ENCODE measurements around the gene GALNT8.
"Not testable (repeated sequence)": the region's sequence is repeated elsewhere in the genome, so short reads cannot be mapped to it uniquely, and the experiment has no call there.

The GALNT8 gene

DNA sequence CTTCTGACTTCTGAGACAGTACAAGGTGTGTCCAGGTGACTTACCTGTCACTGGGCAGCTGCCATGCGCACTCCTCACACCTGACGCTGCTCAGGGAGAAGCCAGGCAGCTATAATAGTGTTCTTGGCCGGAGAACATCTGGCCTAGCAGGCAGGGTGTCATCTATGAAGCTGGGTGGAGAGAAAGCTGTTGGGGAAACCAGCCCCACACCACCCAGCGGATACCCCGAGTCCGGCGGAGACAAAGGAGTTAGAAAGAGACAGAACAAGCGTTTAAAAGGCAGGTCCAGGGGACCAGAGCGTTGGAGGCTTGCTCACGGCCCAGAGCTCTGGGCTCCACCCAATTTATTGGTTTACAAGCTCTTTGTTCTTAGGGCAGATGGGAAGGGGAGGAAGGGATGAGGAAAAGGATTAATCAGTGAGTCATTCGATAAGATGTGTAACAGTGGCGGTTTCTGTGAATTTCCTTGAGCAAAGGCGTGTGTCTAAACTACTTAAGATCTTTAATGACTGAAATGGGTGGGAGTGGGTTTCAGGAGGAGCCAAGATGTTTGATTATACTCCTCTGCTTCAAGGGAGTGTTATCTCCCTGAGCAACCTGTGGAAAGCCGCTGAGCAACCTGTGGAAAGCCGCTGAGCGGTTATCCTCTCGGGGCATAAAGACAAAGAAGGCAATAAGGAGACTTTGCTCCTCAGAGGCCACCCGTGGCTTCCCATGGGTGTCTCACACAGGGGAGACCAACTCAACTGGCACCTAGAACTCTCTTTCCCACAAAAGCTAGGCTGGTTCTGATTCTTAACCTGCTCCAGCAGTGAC is at the start of gene GALNT8:
TSS of gene GALNT8 (plus strand) at position 580 of the 816 bp plus-strand sequence. CDS start 278 bp downstream, outside the sequence.
- DNase-seq: no peak

GRCh38 chr12:4679711-4680110 is 40.5 kb upstream of the GALNT8 start:
- no peak for DNase-seq

GRCh38 chr12:4681732-4682131 is 38.5 kb upstream of the GALNT8 start:
- DNase-seq: no peak

- no peak for DNase-seq
Observed at GRCh38 chr12:4685317-4685716, 34.9 kb upstream of the GALNT8 start.

GRCh38 chr12:4690760-4691159 is 29.4 kb upstream of the GALNT8 start:
- DNase-seq: no peak

- DNase-seq: no peak
Observed at GRCh38 chr12:4700621-4701026, 19.6 kb upstream of the GALNT8 start.

- DNase-seq: no peak
Observed at GRCh38 chr12:4701395-4702190, 18.6 kb upstream of the GALNT8 start.

DNA sequence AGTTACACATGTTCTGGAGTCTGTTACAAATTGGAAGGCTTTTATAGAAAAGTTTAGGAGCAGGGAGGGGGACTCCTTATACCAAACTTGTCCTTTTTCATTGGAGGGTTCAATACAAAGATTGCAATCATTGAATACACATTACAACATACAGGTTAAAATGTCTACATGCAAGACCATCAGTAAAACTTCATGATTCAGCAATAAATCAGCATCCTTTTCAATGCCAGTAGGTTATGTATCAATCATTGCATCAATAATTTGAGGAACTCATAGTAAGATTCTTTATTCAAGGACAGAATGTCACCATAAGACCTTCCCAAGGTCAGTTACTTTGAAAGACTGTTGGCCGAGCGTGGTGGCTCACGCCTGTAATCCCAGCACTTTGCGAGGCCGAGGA is 16.5 kb upstream of the GALNT8 start:
- DNase-seq: no peak

DNA sequence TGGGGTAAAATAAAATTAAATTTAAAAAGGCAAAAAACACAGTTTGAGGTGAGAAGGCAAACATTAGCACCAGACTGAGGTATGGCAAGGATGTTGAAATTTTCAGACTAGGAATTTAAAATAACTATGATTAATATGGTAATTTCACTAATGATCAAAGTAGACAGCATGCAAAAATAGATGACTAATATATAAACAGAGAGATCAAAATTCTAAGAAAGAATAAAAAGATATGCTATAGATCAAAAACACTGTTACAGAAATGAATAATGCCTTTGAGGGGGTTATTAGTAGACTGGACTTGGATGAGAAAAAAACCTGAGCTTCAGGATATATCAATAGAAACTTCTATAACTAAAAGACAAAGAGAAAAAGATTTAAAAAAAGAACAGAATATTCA is 14.4 kb upstream of the GALNT8 start:
- DNase-seq: no peak

- no peak for DNase-seq
Observed at GRCh38 chr12:4707306-4707705, 12.9 kb upstream of the GALNT8 start.

GRCh38 chr12:4710113-4710512 is 10.1 kb upstream of the GALNT8 start:
- no peak for DNase-seq

GRCh38 chr12:4714879-4715278 is 5.3 kb upstream of the GALNT8 start:
- no peak for DNase-seq

GRCh38 chr12:4717806-4718205 is 2.4 kb upstream of the GALNT8 start:
- no peak for DNase-seq

GRCh38 chr12:4720637-4720995 is 416 bp downstream of the GALNT8 start:
- DNase-seq: no peak

- not testable (repeated sequence) for DNase-seq
Observed at GRCh38 chr12:4721587-4721986, 1.4 kb downstream of the GALNT8 start.

DNA sequence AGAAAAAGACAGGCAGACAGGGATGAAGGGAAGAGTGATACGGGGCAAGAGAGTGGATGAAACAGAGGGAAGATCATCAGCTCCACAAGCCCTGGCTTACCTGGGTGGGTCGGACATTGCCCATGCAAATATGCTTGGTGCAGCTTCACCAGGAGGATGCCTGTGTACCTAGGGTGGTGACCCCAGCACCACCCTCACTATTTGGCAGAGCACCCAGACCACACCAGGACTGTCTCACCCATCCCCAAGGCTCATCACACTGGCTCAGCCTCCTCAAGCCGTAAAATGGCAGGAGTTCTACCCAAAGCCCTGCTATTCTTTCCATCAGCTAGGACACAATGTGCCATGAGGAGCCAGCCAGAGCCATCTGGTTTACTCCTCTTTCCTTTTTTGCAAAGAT is 3.0 kb downstream of the GALNT8 start:
- no peak for DNase-seq

DNA sequence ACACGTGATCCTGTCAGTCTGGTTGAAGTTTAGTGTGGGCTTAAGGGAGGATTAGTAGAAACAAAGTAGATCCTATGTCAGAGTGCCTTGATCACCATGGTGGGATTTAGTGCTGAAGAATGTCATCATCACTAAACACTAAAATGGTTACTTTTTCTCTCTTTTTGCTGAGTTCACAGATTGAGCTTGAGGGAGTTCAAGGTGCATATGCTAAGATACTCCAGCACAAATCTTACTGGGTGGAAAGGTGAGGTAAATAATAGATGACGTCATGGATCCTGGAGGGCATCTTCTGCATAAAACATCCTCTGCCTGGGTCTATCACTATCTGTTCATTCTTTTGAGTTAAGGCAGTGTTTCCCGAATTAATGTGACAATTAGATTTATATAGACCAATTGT is 4.9 kb downstream of the GALNT8 start:
- no peak for DNase-seq

GRCh38 chr12:4734625-4735340 is 14.6 kb downstream of the GALNT8 start:
- DNase-seq: no peak

DNA sequence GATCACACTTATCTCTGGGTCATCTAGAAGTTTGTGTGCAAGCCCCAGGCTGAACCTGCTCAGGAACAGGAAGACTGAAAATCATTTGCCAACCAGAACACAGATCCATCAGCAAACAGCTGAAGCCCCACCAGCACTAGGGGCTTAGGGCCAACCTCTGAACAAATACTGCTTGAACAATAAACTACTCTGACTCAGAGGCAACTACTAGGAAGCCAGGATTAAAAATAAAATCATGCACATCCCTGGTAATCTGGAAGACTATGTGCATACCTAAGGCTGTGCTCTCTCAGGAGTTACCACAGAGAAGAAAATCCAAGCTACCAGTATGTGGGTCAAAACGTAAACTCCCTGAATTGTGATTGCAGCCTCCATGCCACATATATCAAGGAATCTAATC is 15.9 kb downstream of the GALNT8 start:
- DNase-seq: no peak

- no peak for DNase-seq
Observed at GRCh38 chr12:4738541-4738940, 18.3 kb downstream of the GALNT8 start.

- no peak for DNase-seq
Observed at GRCh38 chr12:4742416-4742970, 22.3 kb downstream of the GALNT8 start.

DNA sequence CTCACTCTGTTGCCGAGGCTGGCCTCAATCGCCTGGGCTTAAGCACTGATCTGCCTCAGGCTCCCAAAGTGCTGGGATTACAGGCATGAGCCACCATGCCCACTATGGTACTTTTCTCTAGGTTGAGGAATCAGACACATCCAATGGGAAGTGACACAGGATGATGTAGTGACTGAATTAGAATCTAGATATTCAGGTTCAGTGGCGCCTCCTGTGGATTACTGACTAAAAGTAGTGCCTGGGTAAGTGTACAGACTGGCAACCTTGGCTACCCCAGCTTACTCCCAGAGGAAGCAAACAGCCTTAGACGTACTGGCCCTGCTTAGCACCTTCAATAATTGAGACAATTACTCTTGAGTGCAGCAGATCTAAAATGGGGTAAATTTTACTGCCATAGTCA is 22.8 kb downstream of the GALNT8 start:
- DNase-seq: no peak

DNA sequence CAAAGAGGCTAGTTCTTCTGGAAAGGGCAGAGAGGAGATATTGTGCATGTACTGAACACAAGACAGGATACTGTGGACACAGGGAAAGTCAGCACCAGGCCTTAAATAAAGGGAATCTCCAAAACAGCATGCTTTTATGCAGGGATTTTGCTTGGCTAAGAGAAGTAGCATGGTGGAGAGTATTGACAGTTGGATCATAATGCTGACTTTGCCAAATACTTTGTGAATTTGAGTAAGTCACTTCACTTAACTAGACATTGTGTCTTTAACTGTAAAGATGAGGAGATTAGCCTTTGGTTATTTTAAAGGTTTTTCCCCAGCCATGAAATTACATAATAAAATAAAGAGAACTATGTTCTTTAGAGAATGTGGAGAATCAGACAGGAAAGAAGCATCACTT is 24.5 kb downstream of the GALNT8 start:
- DNase-seq: no peak
